NCI-H510A (cell line): Measurements from ENCODE around the gene SMG1.
"Not testable (repeated sequence)": the region's sequence is repeated elsewhere in the genome, so short reads cannot be mapped to it uniquely, and the experiment has no call there.

Source experiments
- DNase-seq: peaks from one replicate; lab custom pipeline; 2025; lab: John Stamatoyannopoulos, UW

SMG1 gene

GRCh38 chr16:18759598-18760520, 166.3 kb downstream of the SMG1 start:
- not testable (repeated sequence) for DNase-seq

- DNase-seq, result not testable (repeated sequence)
These were observed 168.1 kb downstream of the SMG1 start for GRCh38 chr16:18757960-18758660.

GRCh38 chr16:18756639-18757038, 169.6 kb downstream of the SMG1 start:
- not testable (repeated sequence) for DNase-seq
